NCI-H1417 (cell line): ENCODE results near the gene KREMEN1.
A peak's percentile ranks its signal among the peaks of the same experiment; 100 is the strongest.

Source experiments
- DNase-seq, 3 experiments: peaks; one replicate each; lab custom pipeline; 2025; lab: John Stamatoyannopoulos, UW

Gene KREMEN1

GRCh38 chr22:29130476-29130875 is 57.6 kb downstream of the KREMEN1 start:
- DNase-seq: no peak

- no peak for DNase-seq
These were observed 60.8 kb downstream of the KREMEN1 start for GRCh38 chr22:29133603-29134133.

GRCh38 chr22:29134448-29134847 is 61.6 kb downstream of the KREMEN1 start:
- no peak for DNase-seq

- peak in 2 of 3 experiments; percentile 32 to 44 for DNase-seq
These were observed 64.2 kb downstream of the KREMEN1 start for GRCh38 chr22:29136782-29137700.

- no peak for DNase-seq
These were observed 65.9 kb downstream of the KREMEN1 start for GRCh38 chr22:29138556-29139305.

- DNase-seq: no peak
These were observed 67.3 kb downstream of the KREMEN1 start for GRCh38 chr22:29139965-29140782.

- no peak for DNase-seq
These were observed 68.3 kb downstream of the KREMEN1 start for GRCh38 chr22:29141078-29141688.

- DNase-seq: no peak
These were observed 69.3 kb downstream of the KREMEN1 start for GRCh38 chr22:29142116-29142515.

GRCh38 chr22:29143941-29144785 is 71.3 kb downstream of the KREMEN1 start:
- peak; percentile 4 to 56 (median 26) for DNase-seq

- DNase-seq: no peak
These were observed 71.9 kb downstream of the KREMEN1 start for GRCh38 chr22:29144786-29145160.

- DNase-seq: no peak
These were observed 72.7 kb downstream of the KREMEN1 start for GRCh38 chr22:29145321-29146072.

GRCh38 chr22:29146091-29146560 is 73.3 kb downstream of the KREMEN1 start:
- DNase-seq: peak in 2 of 3 experiments; percentile 1 to 38

- no peak for DNase-seq
These were observed 73.9 kb downstream of the KREMEN1 start for GRCh38 chr22:29146771-29147170.

GRCh38 chr22:29147331-29147899 is 74.6 kb downstream of the KREMEN1 start:
- no peak for DNase-seq

- no peak for DNase-seq
These were observed 75.2 kb downstream of the KREMEN1 start for GRCh38 chr22:29148036-29148435.

GRCh38 chr22:29148826-29149225 is 76.0 kb downstream of the KREMEN1 start:
- DNase-seq: no peak

- no peak for DNase-seq
These were observed 77.2 kb downstream of the KREMEN1 start for GRCh38 chr22:29149841-29150555.

- no peak for DNase-seq
These were observed 77.9 kb downstream of the KREMEN1 start for GRCh38 chr22:29150701-29151100.

- DNase-seq: no peak
These were observed 78.5 kb downstream of the KREMEN1 start for GRCh38 chr22:29151316-29151715.
